Measurements from ENCODE around the gene MCM9.

Gene MCM9

GRCh38 chr6:118934461-118935330 is at the start of gene MCM9:
TSS of gene MCM9 (minus strand) at chr6:118935159. CDS start at chr6:118931723, 3,436 bp downstream.
- peak; percentile 39 for DNase-seq (ENCODE audit: low read depth)
- peak within 1 kb of the TSS; percentile 90 for H3K4me3 ChIP-seq (ENCODE audit: low read depth, low read length)
- no peak for TF ChIP-seq CTCF (IDR thresholded peaks at IDR 0.05; ENCODE audit: low read depth, low read length, missing control alignments)
- in situ Hi-C loops (cut with HindIII; ENCODE audit: low sequenced_read_pairs), result no loop called here

- no peak for TF ChIP-seq CTCF (IDR thresholded peaks at IDR 0.05; ENCODE audit: low read depth, low read length, missing control alignments)
- in situ Hi-C loops (cut with HindIII; ENCODE audit: low sequenced_read_pairs), result no loop called here
- H3K4me3 ChIP-seq (ENCODE audit: low read depth, low read length), result no peak overlapping the region
- DNase-seq (ENCODE audit: low read depth), result no peak
Measured at GRCh38 chr6:118984342-118984741, 49.4 kb upstream of the MCM9 start.

- DNase-seq (ENCODE audit: low read depth), result no peak
- TF ChIP-seq CTCF (IDR thresholded peaks at IDR 0.05; ENCODE audit: low read depth, low read length, missing control alignments), result no peak
- no peak overlapping the region for H3K4me3 ChIP-seq (ENCODE audit: low read depth, low read length)
- in situ Hi-C loops (cut with HindIII; ENCODE audit: low sequenced_read_pairs), result no loop called here
Measured at GRCh38 chr6:118982575-118982911, 47.6 kb upstream of the MCM9 start.

- no peak overlapping the region for H3K4me3 ChIP-seq (ENCODE audit: low read depth, low read length)
- TF ChIP-seq CTCF (IDR thresholded peaks at IDR 0.05; ENCODE audit: low read depth, low read length, missing control alignments), result no peak
- no peak for DNase-seq (ENCODE audit: low read depth)
- in situ Hi-C loops (cut with HindIII; ENCODE audit: low sequenced_read_pairs), result no loop called here
Measured at GRCh38 chr6:118981884-118982574, 47.1 kb upstream of the MCM9 start.

- in situ Hi-C loops (cut with HindIII; ENCODE audit: low sequenced_read_pairs), result no loop called here
- no peak overlapping the region for H3K4me3 ChIP-seq (ENCODE audit: low read depth, low read length)
- no peak for DNase-seq (ENCODE audit: low read depth)
- no peak for TF ChIP-seq CTCF (IDR thresholded peaks at IDR 0.05; ENCODE audit: low read depth, low read length, missing control alignments)
Measured at GRCh38 chr6:118980063-118980462, 45.1 kb upstream of the MCM9 start.

GRCh38 chr6:118974790-118975189 is 39.8 kb upstream of the MCM9 start:
- in situ Hi-C loops (cut with HindIII; ENCODE audit: low sequenced_read_pairs), result no loop called here
- DNase-seq (ENCODE audit: low read depth), result no peak
- TF ChIP-seq CTCF (IDR thresholded peaks at IDR 0.05; ENCODE audit: low read depth, low read length, missing control alignments), result no peak
- H3K4me3 ChIP-seq (ENCODE audit: low read depth, low read length), result no peak overlapping the region

All from astrocyte of the cerebellum (primary cell).